NT2/D1 (cell line): ENCODE data around the gene PHPT1.

Source experiments
- DNase-seq: peaks from one replicate; pipeline ENCODE4 v3.0.0-alpha.2; 2011; ENCODE audit warnings: low read depth, low spot score
- H3K27me3 ChIP-seq: 2 replicates; pipeline ENCODE4 v1.6.0; 2011; ENCODE audit warnings: mild to moderate bottlenecking; ENCODE audit not compliant: insufficient read length, insufficient read depth
- H3K36me3 ChIP-seq: 2 replicates; pipeline ENCODE4 v1.6.1; 2011; ENCODE audit warnings: mild to moderate bottlenecking, low read length, mixed read lengths; ENCODE audit not compliant: insufficient read depth, insufficient read length
- H3K4me1 ChIP-seq: 2 replicates; pipeline ENCODE4 v1.5.1; 2011; ENCODE audit not compliant: insufficient read depth, insufficient read length
- H3K4me3 ChIP-seq: 2 replicates; pipeline ENCODE4 v1.5.1; 2011; ENCODE audit warnings: low read depth; ENCODE audit not compliant: insufficient read length
- H3K9ac ChIP-seq: 2 replicates; pipeline ENCODE4 v1.6.0; 2011; ENCODE audit warnings: low read depth; ENCODE audit not compliant: insufficient read length
- H3K9me3 ChIP-seq: 2 replicates; pipeline ENCODE4 v1.5.1; 2011; ENCODE audit warnings: mild to moderate bottlenecking, low read length; ENCODE audit not compliant: insufficient read depth
- SUZ12 ChIP-seq: IDR thresholded peaks from 2 replicates; pipeline ENCODE4 v1.6.1; 2011; ENCODE audit not compliant: insufficient read length, insufficient read depth; ENCODE audit errors: extremely low read depth
- YY1 ChIP-seq: IDR thresholded peaks from 2 replicates; pipeline ENCODE4 v1.6.1; 2011; ENCODE audit not compliant: insufficient read length, insufficient read depth
- ZNF274 ChIP-seq: IDR thresholded peaks from 2 replicates; pipeline ENCODE4 v1.6.1; 2011; ENCODE audit warnings: mild to moderate bottlenecking, low read depth, low read length

PHPT1 gene

GRCh38 chr9:136805207-136805740 lies 43.9 kb upstream of the PHPT1 start:
- Histone ChIP-seq H3K4me1 (peaks cover 6% of the 10 kb centered on the region), H3K36me3 (peaks cover 50% of the 10 kb centered on the region), H3K9me3 (no peaks in the 10 kb centered on the region), H3K9ac (peak overlapping the region; percentile 16), H3K4me3 (no peak overlapping the region), H3K27me3 (peaks cover 5% of the 10 kb centered on the region)
- no peak for TF ChIP-seq ZNF274
- TF ChIP-seq SUZ12 = no peak
- TF ChIP-seq YY1 = no peak
- no peak for DNase-seq

- Histone ChIP-seq H3K27me3 (peaks cover 5% of the 10 kb centered on the region), H3K36me3 (peaks cover 56% of the 10 kb centered on the region), H3K9me3 (no peaks in the 10 kb centered on the region), H3K9ac (peak overlapping the region; percentile 92), H3K4me3 (no peak overlapping the region), H3K4me1 (peaks cover 6% of the 10 kb centered on the region)
- no peak for TF ChIP-seq YY1
- no peak for TF ChIP-seq SUZ12
- no peak for TF ChIP-seq ZNF274
- no peak for DNase-seq
Measured at GRCh38 chr9:136806067-136806466, 43.1 kb upstream of the PHPT1 start.

- Histone ChIP-seq H3K9ac (peak overlapping the region; percentile 92), H3K27me3 (peaks cover 5% of the 10 kb centered on the region), H3K36me3 (peaks cover 61% of the 10 kb centered on the region), H3K9me3 (no peaks in the 10 kb centered on the region), H3K4me3 (peak overlapping the region; percentile 80), H3K4me1 (peaks cover 6% of the 10 kb centered on the region)
- DNase-seq = no peak
- no peak for TF ChIP-seq SUZ12
- no peak for TF ChIP-seq ZNF274
- TF ChIP-seq YY1 = no peak
Measured at GRCh38 chr9:136806631-136807201, 42.5 kb upstream of the PHPT1 start.

GRCh38 chr9:136807281-136808074 lies 41.7 kb upstream of the PHPT1 start, which contains the start of gene RABL6:
RABL6 (plus strand) TSS chr9:136807948; CDS start chr9:136808197, 249 bp downstream.
- Histone ChIP-seq H3K9me3 (no peaks in the 10 kb centered on the region), H3K4me3 (peak within 1 kb of the TSS; percentile 80), H3K36me3 (peaks cover 68% of the 10 kb centered on the region), H3K27me3 (no peaks in the 10 kb centered on the region), H3K4me1 (peaks cover 6% of the 10 kb centered on the region), H3K9ac (peak within 1 kb of the TSS; percentile 99)
- no peak for DNase-seq
- TF ChIP-seq YY1 (peak; percentile 81), SUZ12 (no peak)

- Histone ChIP-seq H3K36me3 (peaks cover 76% of the 10 kb centered on the region), H3K9me3 (no peaks in the 10 kb centered on the region), H3K4me1 (peaks cover 9% of the 10 kb centered on the region), H3K4me3 (peak overlapping the region; percentile 80), H3K9ac (peak overlapping the region; percentile 99), H3K27me3 (no peaks in the 10 kb centered on the region)
- no peak for TF ChIP-seq ZNF274
- no peak for TF ChIP-seq YY1
- TF ChIP-seq SUZ12 = no peak
- DNase-seq = no peak
Measured at GRCh38 chr9:136808075-136808805, 41.0 kb upstream of the PHPT1 start.

GRCh38 chr9:136808806-136809158 lies 40.4 kb upstream of the PHPT1 start:
- TF ChIP-seq YY1 (no peak), SUZ12 (no peak), ZNF274 (no peak)
- no peak for DNase-seq
- Histone ChIP-seq H3K4me3 (peak overlapping the region; percentile 80), H3K4me1 (peaks cover 9% of the 10 kb centered on the region), H3K36me3 (peaks cover 74% of the 10 kb centered on the region), H3K9me3 (no peaks in the 10 kb centered on the region), H3K27me3 (no peaks in the 10 kb centered on the region), H3K9ac (peak overlapping the region; percentile 99)

GRCh38 chr9:136814725-136815421 lies 34.3 kb upstream of the PHPT1 start:
- peaks cover 71% of the 10 kb centered on the region for H3K36me3 ChIP-seq
- no peak overlapping the region for H3K4me3 ChIP-seq
- H3K4me1 ChIP-seq = peaks cover 3% of the 10 kb centered on the region
- no peaks in the 10 kb centered on the region for H3K27me3 ChIP-seq
- DNase-seq = no peak
- no peak for TF ChIP-seq YY1
- no peak for TF ChIP-seq SUZ12
- TF ChIP-seq ZNF274 = no peak
- H3K9me3 ChIP-seq = no peaks in the 10 kb centered on the region
- H3K9ac ChIP-seq = no peak overlapping the region
